ENCODE measurements around the gene BCL11B.

DNA sequence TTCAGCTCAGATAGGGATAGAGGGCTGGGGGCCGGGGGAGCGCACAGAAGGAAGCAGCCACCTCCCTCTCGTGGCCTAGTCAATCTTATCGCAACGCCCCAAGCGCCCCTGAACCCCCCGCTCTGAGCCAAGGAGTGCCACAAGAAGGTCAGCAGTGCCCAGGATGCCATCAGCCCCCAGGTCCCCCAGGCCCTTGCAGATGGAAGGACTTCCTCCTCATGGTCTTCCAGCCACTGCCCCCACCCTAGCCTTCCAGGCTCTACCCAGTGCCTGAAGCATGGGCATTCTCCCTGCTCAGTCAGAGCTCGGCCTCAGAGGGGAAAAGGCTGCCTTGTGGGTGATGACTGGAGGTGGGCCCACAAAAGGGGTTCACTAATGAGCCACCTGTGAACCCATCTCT is 68.2 kb downstream of the BCL11B start:
- no peak for TF ChIP-seq POLR2A (IDR thresholded peaks at IDR 0.05)
- TF ChIP-seq, protein P1, sequence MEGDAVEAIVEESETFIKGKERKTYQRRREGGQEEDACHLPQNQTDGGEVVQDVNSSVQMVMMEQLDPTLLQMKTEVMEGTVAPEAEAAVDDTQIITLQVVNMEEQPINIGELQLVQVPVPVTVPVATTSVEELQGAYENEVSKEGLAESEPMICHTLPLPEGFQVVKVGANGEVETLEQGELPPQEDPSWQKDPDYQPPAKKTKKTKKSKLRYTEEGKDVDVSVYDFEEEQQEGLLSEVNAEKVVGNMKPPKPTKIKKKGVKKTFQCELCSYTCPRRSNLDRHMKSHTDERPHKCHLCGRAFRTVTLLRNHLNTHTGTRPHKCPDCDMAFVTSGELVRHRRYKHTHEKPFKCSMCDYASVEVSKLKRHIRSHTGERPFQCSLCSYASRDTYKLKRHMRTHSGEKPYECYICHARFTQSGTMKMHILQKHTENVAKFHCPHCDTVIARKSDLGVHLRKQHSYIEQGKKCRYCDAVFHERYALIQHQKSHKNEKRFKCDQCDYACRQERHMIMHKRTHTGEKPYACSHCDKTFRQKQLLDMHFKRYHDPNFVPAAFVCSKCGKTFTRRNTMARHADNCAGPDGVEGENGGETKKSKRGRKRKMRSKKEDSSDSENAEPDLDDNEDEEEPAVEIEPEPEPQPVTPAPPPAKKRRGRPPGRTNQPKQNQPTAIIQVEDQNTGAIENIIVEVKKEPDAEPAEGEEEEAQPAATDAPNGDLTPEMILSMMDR (IDR thresholded peaks at IDR 0.05) = no peak

Measured in Peyer's patch (tissue), 4 donors.